ENCODE measurements around the gene SLC12A6.
"Not testable (repeated sequence)": the region's sequence is repeated elsewhere in the genome, so short reads cannot be mapped to it uniquely, and the experiment has no call there.

The SLC12A6 gene

DNA sequence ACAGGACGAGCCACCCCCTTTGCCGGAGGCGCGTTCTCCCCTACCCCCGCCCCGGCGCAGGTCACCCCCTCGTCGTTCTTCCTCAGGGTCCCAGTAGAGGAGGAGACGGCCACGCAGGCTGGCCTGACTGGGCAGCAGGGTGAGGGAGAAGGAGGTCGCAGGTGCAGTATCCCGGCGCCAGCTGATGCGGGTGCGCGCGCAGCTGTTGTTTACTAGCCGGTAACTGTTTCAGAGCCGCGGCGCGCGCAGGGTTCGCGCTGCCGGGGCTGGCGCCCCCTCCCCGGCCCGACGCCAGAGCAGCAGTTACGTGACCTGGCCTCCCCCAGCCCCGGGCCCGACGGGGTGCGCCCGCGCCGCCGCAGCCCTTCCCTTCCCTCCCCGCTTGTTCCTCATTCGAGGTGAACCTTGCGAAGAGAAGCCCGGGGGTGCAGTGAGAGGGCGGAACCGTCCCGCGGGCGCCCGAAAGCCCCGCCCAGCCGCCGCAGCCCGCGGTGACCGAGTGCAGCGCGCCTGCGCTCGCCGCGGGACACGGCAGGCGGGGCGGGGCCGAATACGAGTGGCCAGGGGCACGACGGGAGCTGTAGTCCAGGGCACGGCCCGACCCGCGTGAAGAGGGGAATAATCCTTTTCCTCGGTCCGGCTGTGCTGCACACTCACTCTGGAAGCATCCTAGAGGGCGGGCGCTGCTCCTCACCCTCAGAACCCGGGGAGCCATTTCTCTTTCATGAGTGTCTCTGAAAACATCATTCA is at the start of gene SLC12A6:
SLC12A6 (minus strand) TSS at position 225 of the 750 bp plus-strand sequence. CDS start 1,101 bp downstream, outside the sequence.
- Histone ChIP-seq H3K4me3 (ENCODE audit: insufficient read depth, low read length, poor library complexity, severe bottlenecking) (peak within 1 kb of the TSS; percentile 70), H3K27me3 (ENCODE audit: low read length) (no peaks in the 10 kb centered on the region), H4K20me1 (ENCODE audit: low read depth, low read length) (no peaks in the 10 kb centered on the region), H3K79me2 (ENCODE audit: insufficient read depth, low read length) (peaks cover 16% of the 10 kb centered on the region), H3K36me3 (ENCODE audit: low read length) (no peaks in the 10 kb centered on the region), H3K4me2 (ENCODE audit: low read depth, low read length, poor library complexity, severe bottlenecking) (peak within 1 kb of the TSS; percentile 64), H3K9ac (ENCODE audit: low read length) (peak within 1 kb of the TSS; percentile 64), H3K9me2 (replicated peaks; ENCODE audit: insufficient read depth, low read length) (no peaks in the 10 kb centered on the region), H3K27ac (ENCODE audit: low read depth, low read length) (peak within 1 kb of the TSS; percentile 48; the same call in 1 of the 2 replicates), H2AFZ (ENCODE audit: low read depth, low read length, severe bottlenecking) (peak within 1 kb of the TSS; percentile 89), H3F3A (ENCODE audit: insufficient read depth) (peaks cover 23% of the 10 kb centered on the region; the same call in 1 of the 2 replicates), H3K9me3 (ENCODE audit: insufficient read depth, low read length) (no peaks in the 10 kb centered on the region)
- TF ChIP-seq EZH2phosphoT487 (conservative IDR thresholded peaks at IDR 0.05; ENCODE audit: low read length) = no peak
- TF ChIP-seq, protein P1, sequence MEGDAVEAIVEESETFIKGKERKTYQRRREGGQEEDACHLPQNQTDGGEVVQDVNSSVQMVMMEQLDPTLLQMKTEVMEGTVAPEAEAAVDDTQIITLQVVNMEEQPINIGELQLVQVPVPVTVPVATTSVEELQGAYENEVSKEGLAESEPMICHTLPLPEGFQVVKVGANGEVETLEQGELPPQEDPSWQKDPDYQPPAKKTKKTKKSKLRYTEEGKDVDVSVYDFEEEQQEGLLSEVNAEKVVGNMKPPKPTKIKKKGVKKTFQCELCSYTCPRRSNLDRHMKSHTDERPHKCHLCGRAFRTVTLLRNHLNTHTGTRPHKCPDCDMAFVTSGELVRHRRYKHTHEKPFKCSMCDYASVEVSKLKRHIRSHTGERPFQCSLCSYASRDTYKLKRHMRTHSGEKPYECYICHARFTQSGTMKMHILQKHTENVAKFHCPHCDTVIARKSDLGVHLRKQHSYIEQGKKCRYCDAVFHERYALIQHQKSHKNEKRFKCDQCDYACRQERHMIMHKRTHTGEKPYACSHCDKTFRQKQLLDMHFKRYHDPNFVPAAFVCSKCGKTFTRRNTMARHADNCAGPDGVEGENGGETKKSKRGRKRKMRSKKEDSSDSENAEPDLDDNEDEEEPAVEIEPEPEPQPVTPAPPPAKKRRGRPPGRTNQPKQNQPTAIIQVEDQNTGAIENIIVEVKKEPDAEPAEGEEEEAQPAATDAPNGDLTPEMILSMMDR (IDR thresholded peaks at IDR 0.05; ENCODE audit: insufficient read depth, low read length, poor library complexity, severe bottlenecking) = no peak

DNA sequence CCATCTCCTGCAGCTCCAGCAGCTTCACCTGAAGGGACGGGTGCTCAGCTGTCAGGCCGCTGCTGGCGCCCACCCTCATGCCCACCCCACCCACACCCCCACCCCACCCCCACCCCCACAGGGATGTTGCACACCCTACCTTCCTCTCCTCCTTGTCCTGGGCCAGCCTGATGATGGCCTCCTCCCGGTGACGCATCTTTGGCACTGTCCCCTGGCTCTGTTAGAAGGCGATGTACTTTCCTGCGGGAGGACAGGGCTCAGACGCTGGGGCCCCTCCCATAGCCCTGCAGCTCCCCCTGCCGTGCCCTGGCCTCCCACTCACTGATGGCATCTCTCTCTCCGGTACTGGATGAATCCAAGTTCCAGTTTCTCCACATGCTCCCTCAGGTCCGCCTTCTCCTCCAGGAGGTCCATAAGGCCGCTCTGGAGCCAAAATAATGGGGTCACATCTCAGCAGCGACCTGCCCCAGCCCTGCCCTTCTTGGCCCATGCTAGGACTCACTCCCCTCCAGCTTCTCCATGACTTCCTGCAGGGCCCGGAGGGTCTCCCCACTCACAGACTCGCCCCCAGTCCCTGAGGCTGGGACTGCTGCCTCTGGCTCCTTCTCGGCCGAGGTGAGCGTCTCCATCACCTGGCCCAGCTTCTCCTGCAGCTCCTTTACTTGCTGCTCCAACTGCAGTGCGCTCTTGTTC is 44.4 kb upstream of the SLC12A6 start:
- H3K27ac ChIP-seq (ENCODE audit: low read depth, low read length); H3F3A ChIP-seq (ENCODE audit: insufficient read depth); H2AFZ ChIP-seq (ENCODE audit: low read depth, low read length, severe bottlenecking); H3K4me2 ChIP-seq (ENCODE audit: low read depth, low read length, poor library complexity, severe bottlenecking); H4K20me1 ChIP-seq (ENCODE audit: low read depth, low read length); H3K27me3 ChIP-seq (ENCODE audit: low read length); H3K9me2 ChIP-seq (replicated peaks; ENCODE audit: insufficient read depth, low read length); H3K79me2 ChIP-seq (ENCODE audit: insufficient read depth, low read length); H3K4me3 ChIP-seq (ENCODE audit: insufficient read depth, low read length, poor library complexity, severe bottlenecking); H3K9ac ChIP-seq (ENCODE audit: low read length); H3K9me3 ChIP-seq (ENCODE audit: insufficient read depth, low read length); H3K36me3 ChIP-seq (ENCODE audit: low read length): not testable (repeated sequence)

DNA sequence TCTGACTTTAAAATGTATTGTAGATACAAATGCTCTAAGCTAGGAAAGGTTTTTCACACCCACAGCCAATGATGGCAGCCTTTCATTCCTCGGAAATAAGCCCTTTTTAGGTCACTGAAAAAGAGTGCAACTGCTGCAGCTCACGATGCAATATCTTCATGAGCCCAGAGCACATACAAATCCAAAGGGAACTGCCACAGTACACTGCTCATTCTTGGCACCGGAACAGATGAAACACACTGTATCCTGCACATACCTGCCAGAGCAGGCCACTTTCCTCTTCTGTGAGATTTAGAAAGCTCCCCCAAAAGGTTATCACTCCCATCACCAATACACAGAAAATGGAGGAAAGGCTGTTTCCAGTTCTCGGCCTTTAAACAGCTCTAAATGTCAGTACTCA is 42.9 kb upstream of the SLC12A6 start:
- H3K4me3 ChIP-seq (ENCODE audit: insufficient read depth, low read length, poor library complexity, severe bottlenecking); H3K27me3 ChIP-seq (ENCODE audit: low read length); H2AFZ ChIP-seq (ENCODE audit: low read depth, low read length, severe bottlenecking); H3F3A ChIP-seq (ENCODE audit: insufficient read depth); H3K79me2 ChIP-seq (ENCODE audit: insufficient read depth, low read length); H3K9me3 ChIP-seq (ENCODE audit: insufficient read depth, low read length); H3K4me2 ChIP-seq (ENCODE audit: low read depth, low read length, poor library complexity, severe bottlenecking); H3K9me2 ChIP-seq (replicated peaks; ENCODE audit: insufficient read depth, low read length); H4K20me1 ChIP-seq (ENCODE audit: low read depth, low read length); H3K9ac ChIP-seq (ENCODE audit: low read length); H3K36me3 ChIP-seq (ENCODE audit: low read length); H3K27ac ChIP-seq (ENCODE audit: low read depth, low read length): not testable (repeated sequence)

DNA sequence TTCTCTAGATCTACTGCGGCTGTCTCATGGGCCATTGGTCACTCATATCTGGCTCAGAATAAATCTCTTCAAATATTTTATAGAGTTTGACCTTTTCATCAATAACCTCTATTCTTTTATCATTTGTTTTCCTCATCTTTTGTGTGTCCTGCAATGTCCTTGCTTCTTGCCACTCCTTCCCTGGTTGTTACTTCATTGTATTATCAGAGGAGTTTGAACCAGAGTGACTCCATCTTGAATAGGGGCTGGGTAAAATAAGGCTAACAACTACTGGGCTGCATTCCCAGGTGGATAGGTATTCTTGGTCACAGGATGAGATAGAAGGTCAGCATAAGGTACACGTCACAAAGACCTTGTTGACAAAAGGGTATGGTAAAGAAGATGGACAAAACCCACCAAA is 39.3 kb upstream of the SLC12A6 start:
- no peaks in the 10 kb centered on the region for H3F3A ChIP-seq (ENCODE audit: insufficient read depth)
- TF ChIP-seq, protein P1 (IDR thresholded peaks at IDR 0.05; ENCODE audit: insufficient read depth, low read length, poor library complexity, severe bottlenecking) = no peak
- no peak for TF ChIP-seq EZH2phosphoT487 (conservative IDR thresholded peaks at IDR 0.05; ENCODE audit: low read length)
- H2AFZ ChIP-seq (ENCODE audit: low read depth, low read length, severe bottlenecking) = no peak overlapping the region
- H3K9me2 ChIP-seq (replicated peaks; ENCODE audit: insufficient read depth, low read length) = no peaks in the 10 kb centered on the region
- no peak overlapping the region for H3K9ac ChIP-seq (ENCODE audit: low read length)
- H4K20me1 ChIP-seq (ENCODE audit: low read depth, low read length) = no peaks in the 10 kb centered on the region
- H3K36me3 ChIP-seq (ENCODE audit: low read length) = no peaks in the 10 kb centered on the region
- no peaks in the 10 kb centered on the region for H3K9me3 ChIP-seq (ENCODE audit: insufficient read depth, low read length)
- H3K27me3 ChIP-seq (ENCODE audit: low read length) = no peaks in the 10 kb centered on the region
- no peak overlapping the region for H3K4me2 ChIP-seq (ENCODE audit: low read depth, low read length, poor library complexity, severe bottlenecking)
- H3K4me3 ChIP-seq (ENCODE audit: insufficient read depth, low read length, poor library complexity, severe bottlenecking) = no peak overlapping the region
- no peaks in the 10 kb centered on the region for H3K79me2 ChIP-seq (ENCODE audit: insufficient read depth, low read length)
- no peak overlapping the region for H3K27ac ChIP-seq (ENCODE audit: low read depth, low read length)

DNA sequence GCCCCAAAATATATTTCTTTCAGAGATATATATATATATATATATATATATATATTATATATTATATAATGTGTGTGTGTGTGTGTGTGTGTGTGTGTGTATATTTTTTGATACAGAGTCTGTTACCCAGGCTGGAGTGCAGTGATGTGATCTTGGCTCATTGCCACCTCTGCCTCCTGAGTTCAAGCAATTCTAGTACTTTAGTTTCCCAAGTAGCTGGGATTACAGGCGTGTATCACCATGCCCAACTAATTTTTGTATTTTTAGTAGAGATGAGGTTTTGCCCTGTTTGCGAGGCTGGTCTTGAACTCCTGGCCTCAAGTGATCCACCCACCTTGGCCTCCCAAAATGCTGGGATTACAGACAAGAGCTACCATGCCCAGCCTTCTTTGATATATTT is 38.0 kb upstream of the SLC12A6 start:
- H3K9me2 ChIP-seq (replicated peaks; ENCODE audit: insufficient read depth, low read length); H2AFZ ChIP-seq (ENCODE audit: low read depth, low read length, severe bottlenecking); H3K79me2 ChIP-seq (ENCODE audit: insufficient read depth, low read length); H3K9me3 ChIP-seq (ENCODE audit: insufficient read depth, low read length); H3K9ac ChIP-seq (ENCODE audit: low read length); H3K36me3 ChIP-seq (ENCODE audit: low read length); H3K4me3 ChIP-seq (ENCODE audit: insufficient read depth, low read length, poor library complexity, severe bottlenecking); H3K4me2 ChIP-seq (ENCODE audit: low read depth, low read length, poor library complexity, severe bottlenecking); H3F3A ChIP-seq (ENCODE audit: insufficient read depth); H3K27ac ChIP-seq (ENCODE audit: low read depth, low read length); H4K20me1 ChIP-seq (ENCODE audit: low read depth, low read length); H3K27me3 ChIP-seq (ENCODE audit: low read length): not testable (repeated sequence)
